Lung (tissue), 12 donors: ENCODE data around the gene MROH8. TPM values are rescaled to one million over a fixed set of nuclear protein-coding genes. Genes with fewer than 3 reads are reported as not detected.

ENCODE experiments used
- ATAC-seq: fragments of 200-7000 bp; cut with Tn5 transposase; one replicate; pipeline ENCODE4 v1.9.1; 2020; ENCODE audit warnings: moderate number of reproducible peaks; ENCODE audit not compliant: insufficient read depth, low FRiP score
- DNase-seq, 3 donors: peaks; one replicate each; pipeline ENCODE4 v3.0.0-alpha.2; 2013 to 2017
- H3K27ac ChIP-seq, 2 donors: one replicate each; pipeline ENCODE4 v1.5.1; 2013; ENCODE audit warnings: mild to moderate bottlenecking in 2 of 2, moderate library complexity in 2 of 2, control low read depth in 1 of 2, inconsistent platforms in 1 of 2, low read depth in 1 of 2, low read length in 1 of 2
- H3K27me3 ChIP-seq, 3 donors: one replicate each; pipeline ENCODE4 v1.5.1; 2013; ENCODE audit warnings: low read length in 2 of 3; ENCODE audit not compliant: control insufficient read depth in 3 of 3, insufficient read depth in 3 of 3
- H3K36me3 ChIP-seq, 4 donors: one replicate each; pipeline ENCODE4 v1.5.1; 2013; ENCODE audit warnings: low read length in 4 of 4, mild to moderate bottlenecking in 1 of 4, moderate library complexity in 1 of 4; ENCODE audit not compliant: control insufficient read depth in 4 of 4, insufficient read depth in 4 of 4
- H3K4me1 ChIP-seq, 5 donors: one replicate each; pipeline ENCODE4 v1.5.1; 2013; ENCODE audit warnings: low read length in 5 of 5, mild to moderate bottlenecking in 2 of 5, moderate library complexity in 1 of 5; ENCODE audit not compliant: control insufficient read depth in 5 of 5, insufficient read depth in 5 of 5
- H3K4me3 ChIP-seq: one replicate; pipeline ENCODE4 v1.5.1; 2013; ENCODE audit warnings: mild to moderate bottlenecking, control low read depth, moderate library complexity
- H3K9ac ChIP-seq, 2 donors: one replicate each; pipeline ENCODE4 v1.5.1; 2013; ENCODE audit warnings: low read length in 2 of 2, control low read depth in 1 of 2; ENCODE audit not compliant: insufficient read depth in 1 of 2
- H3K9me3 ChIP-seq, 4 donors: one replicate each; pipeline ENCODE4 v1.5.1; 2013; ENCODE audit warnings: low read length in 3 of 4, mild to moderate bottlenecking in 1 of 4, moderate library complexity in 1 of 4; ENCODE audit not compliant: control insufficient read depth in 4 of 4, insufficient read depth in 3 of 4
- WGBS, 2 donors: extraction: QIAGEN DNeasy Blood & Tissue Kit; methylation state at CpG; one replicate each; pipeline ENCODE4 v1.1.7; 2013; 5-methylcytosine and 5-hydroxymethylcytosine counted together
- polyA plus RNA-seq, 2 donors: library from polyadenylated mRNA; stranded (reverse); fragments of 200-250 nt; gene quantifications; one replicate each; pipeline ENCODE4 v1.2.1, GENCODE V29; 2013
- total RNA-seq, 2 donors: library from RNA; depleted of rRNA in 1 of 2; stranded (reverse); fragments of >200 nt in 1 of 2; gene quantifications; one replicate each; pipeline ENCODE4 v1.2.1, GENCODE V29; 2014 to 2021
- TF ChIP-seq, protein P1 (sequence below): IDR thresholded peaks from 2 replicates; pipeline ENCODE4 v1.5.1; 2012; ENCODE audit warnings: mild to moderate bottlenecking; ENCODE audit errors: control extremely low read depth, extremely low read depth
- donor health status: control.
- donor health status: control.
- donor health status: Bipolar disorder and iron deficiency.
- donor health status: healthy.
- donor health status: DM: yes; HTN: yes; CAD: no.

The MROH8 gene
- total and polyA plus RNA-seq, 4 donors, result 0.84 to 4.0 (median 2.5) TPM

DNA sequence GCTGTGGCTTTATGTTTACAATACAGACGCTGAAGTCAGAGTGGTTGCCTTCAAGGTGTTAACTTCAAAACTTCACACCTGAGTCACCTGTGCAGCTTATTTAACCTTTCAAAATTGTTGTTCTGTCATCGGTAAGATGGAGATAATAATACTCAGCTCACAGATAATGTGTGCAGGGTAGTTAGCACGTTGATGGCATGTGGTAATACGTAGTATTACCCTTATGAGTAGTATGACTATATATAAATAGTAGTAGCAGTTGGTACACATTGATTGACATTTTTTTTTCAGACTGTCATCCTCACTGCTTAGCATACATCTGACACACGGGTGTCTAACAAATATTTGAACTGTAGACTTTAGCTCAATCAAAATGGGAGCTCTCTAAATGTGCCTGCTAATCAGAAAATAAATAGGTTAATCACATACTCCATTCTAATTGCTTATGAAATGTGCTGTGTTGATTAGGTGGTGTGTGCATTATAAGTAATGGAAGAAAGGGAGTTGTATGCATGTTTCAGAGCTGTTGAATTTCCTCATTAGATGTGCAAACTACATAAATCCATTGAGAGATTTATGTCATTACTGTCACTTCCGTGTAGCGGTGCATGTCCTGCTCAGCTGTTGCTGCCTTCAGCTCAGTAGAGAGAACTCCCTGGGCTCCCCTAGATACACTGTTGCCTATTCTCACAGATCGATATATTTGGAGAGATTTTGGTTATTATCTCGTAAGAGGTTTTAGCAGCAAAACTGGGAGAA lies 11.2 kb upstream of the MROH8 start:
- ATAC-seq, result no peak
- Histone ChIP-seq H3K9ac (no peak overlapping the region), H3K36me3 (peaks cover 9 to 23% (median 11%) of the 10 kb centered on the region in 4 donors), H3K4me3 (no peak overlapping the region), H3K27ac (no peak overlapping the region), H3K9me3 (no peaks in the 10 kb centered on the region), H3K4me1 (peaks cover 0 to 11% (median 5%) of the 10 kb centered on the region in 5 donors), H3K27me3 (no peaks in the 10 kb centered on the region)
- 69 to 76% methylated on average over 9 of the region's 9 CpGs for WGBS, 2 donors
- no peak for DNase-seq
- TF ChIP-seq, protein P1, sequence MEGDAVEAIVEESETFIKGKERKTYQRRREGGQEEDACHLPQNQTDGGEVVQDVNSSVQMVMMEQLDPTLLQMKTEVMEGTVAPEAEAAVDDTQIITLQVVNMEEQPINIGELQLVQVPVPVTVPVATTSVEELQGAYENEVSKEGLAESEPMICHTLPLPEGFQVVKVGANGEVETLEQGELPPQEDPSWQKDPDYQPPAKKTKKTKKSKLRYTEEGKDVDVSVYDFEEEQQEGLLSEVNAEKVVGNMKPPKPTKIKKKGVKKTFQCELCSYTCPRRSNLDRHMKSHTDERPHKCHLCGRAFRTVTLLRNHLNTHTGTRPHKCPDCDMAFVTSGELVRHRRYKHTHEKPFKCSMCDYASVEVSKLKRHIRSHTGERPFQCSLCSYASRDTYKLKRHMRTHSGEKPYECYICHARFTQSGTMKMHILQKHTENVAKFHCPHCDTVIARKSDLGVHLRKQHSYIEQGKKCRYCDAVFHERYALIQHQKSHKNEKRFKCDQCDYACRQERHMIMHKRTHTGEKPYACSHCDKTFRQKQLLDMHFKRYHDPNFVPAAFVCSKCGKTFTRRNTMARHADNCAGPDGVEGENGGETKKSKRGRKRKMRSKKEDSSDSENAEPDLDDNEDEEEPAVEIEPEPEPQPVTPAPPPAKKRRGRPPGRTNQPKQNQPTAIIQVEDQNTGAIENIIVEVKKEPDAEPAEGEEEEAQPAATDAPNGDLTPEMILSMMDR, result no peak

- DNase-seq, result no peak
- Histone ChIP-seq H3K4me1 (peaks cover 0 to 6% (median 5%) of the 10 kb centered on the region in 5 donors), H3K9me3 (no peaks in the 10 kb centered on the region), H3K36me3 (peaks cover 11 to 25% (median 16%) of the 10 kb centered on the region in 4 donors), H3K9ac (peak overlapping the region in 1 of 2 donors; percentile 28), H3K27me3 (no peaks in the 10 kb centered on the region), H3K27ac (no peak overlapping the region), H3K4me3 (no peak overlapping the region)
- TF ChIP-seq, protein P1, result no peak
- 42 to 44% methylated on average over 6 of the region's 6 CpGs for WGBS, 2 donors
- ATAC-seq, result no peak
Observed at GRCh38 chr20:37189416-37190016, 10.2 kb upstream of the MROH8 start.

GRCh38 chr20:37188787-37189186 lies 9.4 kb upstream of the MROH8 start:
- Histone ChIP-seq H3K9ac (no peak overlapping the region), H3K4me1 (peaks cover 0 to 5% (median 5%) of the 10 kb centered on the region in 5 donors), H3K27me3 (no peaks in the 10 kb centered on the region), H3K4me3 (no peak overlapping the region), H3K27ac (no peak overlapping the region), H3K9me3 (no peaks in the 10 kb centered on the region), H3K36me3 (peaks cover 10 to 22% (median 18%) of the 10 kb centered on the region in 4 donors)
- ATAC-seq (no peak), DNase-seq (no peak)
- TF ChIP-seq, protein P1, result no peak
- WGBS, 2 donors, result 82 to 83% methylated on average over 7 of the region's 7 CpGs
